Fibroblast of villous mesenchyme (primary cell): ENCODE data around the gene CCDC142. TPM values are rescaled to one million over a fixed set of nuclear protein-coding genes. Genes with fewer than 3 reads are reported as not detected.

Experiments
- DNase-seq: peaks from one replicate; pipeline ENCODE4 v3.0.0-alpha.2; 2010; ENCODE audit warnings: low read depth
- H3K4me3 ChIP-seq: 2 replicates; pipeline ENCODE4 v1.5.1; 2011; ENCODE audit warnings: low read depth, mild to moderate bottlenecking, low read length
- CTCF ChIP-seq: IDR thresholded peaks from 2 replicates; pipeline ENCODE4 v1.5.1; 2012; ENCODE audit warnings: low read depth, mild to moderate bottlenecking, low read length; ENCODE audit not compliant: insufficient read depth
- total RNA-seq: library from RNA; depleted of rRNA; stranded (reverse); fragments of >200 nt; gene quantifications from 2 replicates; pipeline ENCODE4 v1.2.3, GENCODE V29; 2012

The CCDC142 gene
- total RNA-seq, 1 donor = 27.2 TPM

DNA sequence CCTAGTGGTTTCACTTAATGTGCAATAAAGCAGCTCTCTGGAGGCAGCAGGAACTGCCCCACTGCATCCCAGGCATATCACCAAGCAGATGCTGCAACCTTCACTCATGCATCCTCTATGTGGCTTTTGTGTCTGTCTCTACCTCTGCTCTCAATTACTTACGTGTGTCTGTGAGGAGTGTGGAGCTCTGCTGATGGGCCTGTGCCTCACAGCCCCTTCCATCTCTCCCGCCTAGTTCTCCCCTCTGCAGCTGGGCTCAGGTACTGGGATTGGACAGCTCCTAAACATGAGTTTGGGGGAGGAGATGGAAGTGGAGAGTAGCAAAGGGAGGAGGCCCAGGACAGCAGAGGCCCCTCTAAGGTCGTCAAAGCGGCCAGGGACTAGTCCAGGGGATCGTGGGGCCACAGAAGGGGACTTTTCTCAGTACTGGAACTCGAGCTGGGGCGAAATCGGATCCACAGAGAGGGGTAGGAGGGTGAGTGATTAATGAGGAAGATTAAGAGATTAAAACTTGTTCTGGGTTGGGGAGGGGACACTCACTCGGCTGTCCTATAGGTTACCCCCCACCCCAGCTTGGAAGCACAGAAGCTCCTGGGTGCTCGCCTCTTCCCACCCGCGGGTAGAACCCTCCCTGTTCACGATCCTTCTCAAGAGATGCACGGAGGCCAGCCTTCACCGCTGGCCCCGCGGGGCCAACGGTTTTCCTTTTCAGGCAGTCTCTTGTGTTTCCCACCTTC, 18.7 kb upstream of the CCDC142 start:
- H3K4me3 ChIP-seq = peak overlapping the region; percentile 71
- TF ChIP-seq CTCF = no peak
- no peak for DNase-seq

- no peak for TF ChIP-seq CTCF
- no peak overlapping the region for H3K4me3 ChIP-seq
- DNase-seq = no peak
Observed at GRCh38 chr2:74500578-74500946, 17.8 kb upstream of the CCDC142 start.

GRCh38 chr2:74499940-74500577, 17.3 kb upstream of the CCDC142 start:
- peak overlapping the region; percentile 57 for H3K4me3 ChIP-seq
- no peak for TF ChIP-seq CTCF

GRCh38 chr2:74499267-74499939, 16.6 kb upstream of the CCDC142 start, which contains the start of gene LBX2:
LBX2 (minus strand) TSS chr2:74499603; CDS start chr2:74499537, 66 bp downstream.
- peak within 1 kb of the TSS; percentile 57 for H3K4me3 ChIP-seq
- TF ChIP-seq CTCF = no peak
- peak; percentile 37 for DNase-seq

More at GRCh38 chr2:74499940-74500577, 17.3 kb upstream of the CCDC142 start:
- DNase-seq = no peak

DNA sequence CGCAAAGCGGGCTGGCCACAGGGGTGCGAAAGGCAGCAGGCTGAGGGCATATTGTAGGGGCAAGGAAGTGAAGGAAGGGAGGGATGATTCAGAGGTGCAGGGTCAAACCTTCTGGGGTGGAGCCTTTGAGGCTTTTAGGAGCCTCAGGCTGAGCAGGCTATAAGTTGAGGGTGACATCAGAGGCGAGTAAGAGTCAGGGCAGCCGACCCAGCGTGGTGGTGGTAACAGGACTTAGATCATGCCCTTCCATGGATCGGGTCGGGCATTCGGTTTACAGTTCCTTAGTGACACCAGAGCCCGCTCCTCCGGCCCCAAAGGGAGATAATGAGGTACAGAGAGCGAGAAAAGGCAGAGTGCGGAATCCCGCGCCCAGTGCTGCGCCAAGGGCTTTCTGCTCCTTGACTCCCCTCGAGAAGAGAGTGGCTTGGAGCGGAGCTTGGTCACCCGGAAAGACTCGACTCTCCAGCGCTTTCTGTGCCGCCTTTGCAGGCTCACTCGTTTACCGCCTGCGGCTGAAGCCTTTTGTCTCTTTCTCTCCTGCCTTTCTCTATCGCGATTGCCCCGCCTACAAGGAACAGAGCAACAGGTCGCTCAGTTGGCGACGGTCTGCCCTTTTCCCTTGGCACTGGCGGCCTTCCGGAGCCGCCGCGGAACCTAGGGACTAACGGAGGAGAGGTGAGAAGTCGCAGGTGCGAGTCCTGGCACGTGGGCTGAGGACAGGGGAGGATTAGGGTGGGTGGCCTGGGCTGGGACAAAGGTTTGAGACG, 15.9 kb upstream of the CCDC142 start:
- peak; percentile 36 for DNase-seq
- TF ChIP-seq CTCF = no peak
- H3K4me3 ChIP-seq = peak overlapping the region; percentile 57

GRCh38 chr2:74497777-74498499, 15.1 kb upstream of the CCDC142 start:
- peak overlapping the region; percentile 57 for H3K4me3 ChIP-seq
- TF ChIP-seq CTCF = no peak

More at GRCh38 chr2:74497777-74498499, 15.1 kb upstream of the CCDC142 start:
- DNase-seq = no peak
